ENCODE results near the gene UVRAG.

Gene UVRAG

DNA sequence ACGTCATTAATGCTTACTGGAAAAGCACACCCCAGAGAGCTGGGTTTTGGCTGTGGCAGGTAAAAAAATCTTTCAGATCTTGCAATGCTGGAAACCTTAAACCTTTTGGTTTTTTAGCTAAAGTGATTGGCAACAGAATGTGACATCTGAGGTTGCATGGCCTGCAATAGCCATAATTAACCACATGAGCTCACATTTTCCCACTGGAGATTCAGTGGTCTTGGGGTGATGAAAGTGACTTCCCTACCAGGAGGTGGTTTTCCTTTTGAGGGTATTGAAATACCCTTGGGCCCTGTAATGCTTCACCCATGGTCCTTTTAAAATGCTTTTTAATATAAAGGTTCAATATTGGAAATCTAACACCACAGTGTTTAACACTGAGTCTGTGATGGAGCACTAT lies 198.5 kb downstream of the UVRAG start:
- H3K4me1 ChIP-seq (ENCODE audit: control insufficient read depth, insufficient read depth, low read length) = no peaks in the 10 kb centered on the region
- ChIA-PET POLR2A (no interaction called here), CTCF (no interaction called here)
- no peaks in the 10 kb centered on the region for H3K9me3 ChIP-seq (ENCODE audit: control insufficient read depth, insufficient read depth, low read depth, low read length)
- H3K27ac ChIP-seq (ENCODE audit: extremely low read depth, low read depth, low read length) = no peak overlapping the region
- no peak for TF ChIP-seq ZNF473 (tag by site-specific recombination; IDR thresholded peaks at IDR 0.05)
- TF ChIP-seq ZNF202 (tag by site-specific recombination; IDR thresholded peaks at IDR 0.05; ENCODE audit: borderline replicate concordance) = no peak
- TF ChIP-seq, protein P1, sequence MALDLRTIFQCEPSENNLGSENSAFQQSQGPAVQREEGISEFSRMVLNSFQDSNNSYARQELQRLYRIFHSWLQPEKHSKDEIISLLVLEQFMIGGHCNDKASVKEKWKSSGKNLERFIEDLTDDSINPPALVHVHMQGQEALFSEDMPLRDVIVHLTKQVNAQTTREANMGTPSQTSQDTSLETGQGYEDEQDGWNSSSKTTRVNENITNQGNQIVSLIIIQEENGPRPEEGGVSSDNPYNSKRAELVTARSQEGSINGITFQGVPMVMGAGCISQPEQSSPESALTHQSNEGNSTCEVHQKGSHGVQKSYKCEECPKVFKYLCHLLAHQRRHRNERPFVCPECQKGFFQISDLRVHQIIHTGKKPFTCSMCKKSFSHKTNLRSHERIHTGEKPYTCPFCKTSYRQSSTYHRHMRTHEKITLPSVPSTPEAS (tag by site-specific recombination; IDR thresholded peaks at IDR 0.05) = no peak
- TF ChIP-seq, protein P2, sequence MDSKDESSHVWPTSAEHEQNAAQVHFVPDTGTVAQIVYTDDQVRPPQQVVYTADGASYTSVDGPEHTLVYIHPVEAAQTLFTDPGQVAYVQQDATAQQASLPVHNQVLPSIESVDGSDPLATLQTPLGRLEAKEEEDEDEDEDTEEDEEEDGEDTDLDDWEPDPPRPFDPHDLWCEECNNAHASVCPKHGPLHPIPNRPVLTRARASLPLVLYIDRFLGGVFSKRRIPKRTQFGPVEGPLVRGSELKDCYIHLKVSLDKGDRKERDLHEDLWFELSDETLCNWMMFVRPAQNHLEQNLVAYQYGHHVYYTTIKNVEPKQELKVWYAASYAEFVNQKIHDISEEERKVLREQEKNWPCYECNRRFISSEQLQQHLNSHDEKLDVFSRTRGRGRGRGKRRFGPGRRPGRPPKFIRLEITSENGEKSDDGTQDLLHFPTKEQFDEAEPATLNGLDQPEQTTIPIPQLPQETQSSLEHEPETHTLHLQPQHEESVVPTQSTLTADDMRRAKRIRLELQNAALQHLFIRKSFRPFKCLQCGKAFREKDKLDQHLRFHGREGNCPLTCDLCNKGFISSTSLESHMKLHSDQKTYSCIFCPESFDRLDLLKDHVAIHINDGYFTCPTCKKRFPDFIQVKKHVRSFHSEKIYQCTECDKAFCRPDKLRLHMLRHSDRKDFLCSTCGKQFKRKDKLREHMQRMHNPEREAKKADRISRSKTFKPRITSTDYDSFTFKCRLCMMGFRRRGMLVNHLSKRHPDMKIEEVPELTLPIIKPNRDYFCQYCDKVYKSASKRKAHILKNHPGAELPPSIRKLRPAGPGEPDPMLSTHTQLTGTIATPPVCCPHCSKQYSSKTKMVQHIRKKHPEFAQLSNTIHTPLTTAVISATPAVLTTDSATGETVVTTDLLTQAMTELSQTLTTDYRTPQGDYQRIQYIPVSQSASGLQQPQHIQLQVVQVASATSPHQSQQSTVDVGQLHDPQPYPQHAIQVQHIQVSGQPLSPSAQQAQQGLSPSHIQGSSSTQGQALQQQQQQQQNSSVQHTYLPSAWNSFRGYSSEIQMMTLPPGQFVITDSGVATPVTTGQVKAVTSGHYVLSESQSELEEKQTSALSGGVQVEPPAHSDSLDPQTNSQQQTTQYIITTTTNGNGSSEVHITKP (tag by site-specific recombination; IDR thresholded peaks at IDR 0.05) = no peak
- TF ChIP-seq ZNF10 (tag by site-specific recombination; IDR thresholded peaks at IDR 0.05) = no peak
- TF ChIP-seq ZNF112 (tag by site-specific recombination; IDR thresholded peaks at IDR 0.05) = no peak
- peaks cover 0 to 6% of the 10 kb centered on the region in 2 experiments; a peak in 1 of 3 replicates for H3K36me3 ChIP-seq (ENCODE audit: control insufficient read depth in 2 of 2, insufficient read depth in 1 of 2, low read length in 2 of 2)
- no peak overlapping the region for H3K4me3 ChIP-seq (ENCODE audit: low read depth, low read length)

DNA sequence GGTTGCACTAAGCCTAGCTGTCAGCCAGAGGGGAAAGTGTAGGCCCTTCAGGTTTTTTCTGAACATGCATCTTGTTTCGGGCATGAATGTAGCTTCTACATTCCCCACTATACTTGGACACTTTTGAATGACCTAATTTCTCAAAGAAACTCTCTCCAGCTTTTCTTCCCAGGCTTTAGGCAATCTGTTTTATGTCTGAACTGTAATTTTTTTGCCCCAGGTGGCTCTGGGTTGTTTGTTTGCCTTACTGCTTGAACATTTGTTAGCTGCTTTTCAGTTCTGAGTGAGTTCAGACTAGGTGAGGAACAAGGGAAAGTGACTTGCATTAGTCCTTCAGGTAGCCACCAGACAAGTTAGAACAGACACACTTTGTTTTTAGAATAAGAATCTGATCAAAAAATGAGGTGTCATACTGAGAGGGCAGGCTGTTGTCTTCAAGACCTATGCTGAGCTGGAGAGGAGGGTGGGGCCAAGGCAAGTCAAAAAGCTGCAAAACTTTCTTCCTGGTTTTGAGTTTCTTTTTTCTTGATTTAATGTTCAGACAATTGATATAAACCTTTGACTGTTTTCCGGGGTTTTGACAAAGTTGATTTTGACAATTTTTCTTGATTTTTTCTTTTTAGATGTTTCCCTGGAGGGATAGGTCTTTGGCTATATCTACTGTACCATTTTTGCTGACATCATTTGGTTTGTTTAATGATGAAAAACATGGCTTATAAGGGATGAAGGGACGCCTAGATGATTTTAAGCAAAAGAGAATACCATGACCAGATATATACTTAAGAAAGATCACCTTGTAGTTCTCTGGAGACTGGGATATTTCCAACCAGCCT lies 208.4 kb downstream of the UVRAG start:
- H3K4me1 ChIP-seq (ENCODE audit: control insufficient read depth, insufficient read depth, low read length) = no peaks in the 10 kb centered on the region
- ChIA-PET CTCF (no interaction called here), POLR2A (no interaction called here)
- TF ChIP-seq PRDM1 (tag by site-specific recombination; IDR thresholded peaks at IDR 0.05) (peak; percentile 40; the same call in 1 of the 2 replicates), ZNF623 (tag by site-specific recombination; IDR thresholded peaks at IDR 0.05) (no peak), ZNF792 (tag by site-specific recombination; IDR thresholded peaks at IDR 0.05) (no peak), ZNF529 (tag by site-specific recombination; IDR thresholded peaks at IDR 0.05; ENCODE audit: insufficient replicate concordance) (no peak)
- TF ChIP-seq, protein P3, sequence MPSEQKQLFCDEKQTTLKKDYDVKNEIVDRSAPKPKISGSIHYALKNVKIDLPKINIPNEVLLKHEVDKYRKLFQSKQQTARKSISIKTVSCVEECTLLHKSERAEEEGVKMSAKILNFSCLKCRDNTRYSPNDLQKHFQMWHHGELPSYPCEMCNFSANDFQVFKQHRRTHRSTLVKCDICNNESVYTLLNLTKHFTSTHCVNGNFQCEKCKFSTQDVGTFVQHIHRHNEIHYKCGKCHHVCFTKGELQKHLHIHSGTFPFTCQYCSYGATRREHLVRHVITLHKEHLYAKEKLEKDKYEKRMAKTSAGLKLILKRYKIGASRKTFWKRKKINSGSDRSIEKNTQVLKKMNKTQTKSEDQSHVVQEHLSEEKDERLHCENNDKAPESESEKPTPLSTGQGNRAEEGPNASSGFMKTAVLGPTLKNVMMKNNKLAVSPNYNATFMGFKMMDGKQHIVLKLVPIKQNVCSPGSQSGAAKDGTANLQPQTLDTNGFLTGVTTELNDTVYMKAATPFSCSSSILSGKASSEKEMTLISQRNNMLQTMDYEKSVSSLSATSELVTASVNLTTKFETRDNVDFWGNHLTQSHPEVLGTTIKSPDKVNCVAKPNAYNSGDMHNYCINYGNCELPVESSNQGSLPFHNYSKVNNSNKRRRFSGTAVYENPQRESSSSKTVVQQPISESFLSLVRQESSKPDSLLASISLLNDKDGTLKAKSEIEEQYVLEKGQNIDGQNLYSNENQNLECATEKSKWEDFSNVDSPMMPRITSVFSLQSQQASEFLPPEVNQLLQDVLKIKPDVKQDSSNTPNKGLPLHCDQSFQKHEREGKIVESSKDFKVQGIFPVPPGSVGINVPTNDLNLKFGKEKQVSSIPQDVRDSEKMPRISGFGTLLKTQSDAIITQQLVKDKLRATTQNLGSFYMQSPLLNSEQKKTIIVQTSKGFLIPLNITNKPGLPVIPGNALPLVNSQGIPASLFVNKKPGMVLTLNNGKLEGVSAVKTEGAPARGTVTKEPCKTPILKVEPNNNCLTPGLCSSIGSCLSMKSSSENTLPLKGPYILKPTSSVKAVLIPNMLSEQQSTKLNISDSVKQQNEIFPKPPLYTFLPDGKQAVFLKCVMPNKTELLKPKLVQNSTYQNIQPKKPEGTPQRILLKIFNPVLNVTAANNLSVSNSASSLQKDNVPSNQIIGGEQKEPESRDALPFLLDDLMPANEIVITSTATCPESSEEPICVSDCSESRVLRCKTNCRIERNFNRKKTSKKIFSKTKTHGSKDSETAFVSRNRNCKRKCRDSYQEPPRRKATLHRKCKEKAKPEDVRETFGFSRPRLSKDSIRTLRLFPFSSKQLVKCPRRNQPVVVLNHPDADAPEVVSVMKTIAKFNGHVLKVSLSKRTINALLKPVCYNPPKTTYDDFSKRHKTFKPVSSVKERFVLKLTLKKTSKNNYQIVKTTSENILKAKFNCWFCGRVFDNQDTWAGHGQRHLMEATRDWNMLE (tag by site-specific recombination; conservative IDR thresholded peaks at IDR 0.05; ENCODE audit: low read depth) = no peak
- no peaks in the 10 kb centered on the region for H3K9me3 ChIP-seq (ENCODE audit: control insufficient read depth, insufficient read depth, low read depth, low read length)
- H3K36me3 ChIP-seq (ENCODE audit: control insufficient read depth in 2 of 2, insufficient read depth in 1 of 2, low read length in 2 of 2) = peaks cover 0 to 5% of the 10 kb centered on the region in 2 experiments; a peak in 1 of 3 replicates
- H3K4me3 ChIP-seq (ENCODE audit: low read depth, low read length) = no peak overlapping the region
- no peak overlapping the region for H3K27ac ChIP-seq (ENCODE audit: extremely low read depth, low read depth, low read length)

Data from HEK293 (cell line).